ENCODE results near the gene DNM3.
A peak's percentile ranks its signal among the peaks of the same experiment; 100 is the strongest.

The DNM3 gene

DNA sequence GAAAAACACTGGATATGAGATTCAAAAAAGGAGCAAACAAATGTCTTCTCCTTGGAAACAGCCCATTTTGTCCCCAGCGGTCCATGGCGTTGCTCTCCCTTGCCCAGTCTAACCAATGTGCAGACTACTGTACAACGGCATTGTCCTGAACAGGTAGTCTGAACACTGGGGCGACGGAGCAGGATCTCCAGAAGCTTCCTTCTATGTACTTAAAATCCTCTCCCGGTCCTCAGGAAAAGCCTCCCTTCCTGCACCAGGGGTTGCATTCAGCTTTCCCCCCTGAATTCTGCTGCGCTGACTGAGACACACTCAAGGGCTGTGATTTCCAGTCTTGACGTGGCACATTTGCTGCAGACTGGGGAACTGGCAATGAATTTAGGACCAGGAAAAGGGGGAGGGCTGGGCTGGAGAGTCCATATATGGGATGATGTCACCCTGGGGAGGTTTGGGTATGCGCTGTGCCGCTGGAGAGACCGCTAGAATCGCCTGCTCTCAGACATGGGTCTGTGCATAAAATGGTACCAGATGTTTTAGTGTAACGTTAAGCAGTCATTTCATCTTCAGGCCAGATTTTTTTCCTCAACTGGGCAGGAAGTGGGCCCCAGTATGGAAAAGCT lies 303.3 kb downstream of the DNM3 start:
- Mint-ChIP-seq H3K27ac (peak overlapping the region; percentile 99 to 100 (median 99)), H3K9me3 (no peaks in the 10 kb centered on the region), H3K4me3 (peak overlapping the region; percentile 95 to 96 (median 96))

DNA sequence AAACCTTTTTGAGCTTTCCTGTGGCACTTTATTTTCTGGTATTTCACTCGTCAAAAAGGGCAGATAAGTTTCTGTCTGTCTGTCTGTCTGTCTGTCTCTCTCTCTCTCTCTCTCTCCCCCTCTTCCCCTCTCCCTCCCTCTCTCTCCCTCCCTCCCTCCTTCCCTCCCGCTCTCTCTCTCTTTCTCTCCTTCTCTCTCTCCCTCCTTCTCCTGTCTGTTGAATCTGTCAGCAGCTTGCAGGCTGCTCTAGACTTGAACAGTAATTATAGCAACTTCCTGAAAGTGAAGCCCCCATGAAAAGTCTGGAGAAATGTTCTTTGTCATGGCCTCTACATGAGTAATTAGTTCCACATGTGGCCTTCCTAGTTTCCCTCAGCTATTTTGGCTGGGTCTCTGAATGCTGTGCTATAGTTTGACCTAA lies 303.9 kb downstream of the DNM3 start:
- peaks cover 54% of the 10 kb centered on the region for H3K4me1 Mint-ChIP-seq
- H3K9me3 Mint-ChIP-seq, result no peaks in the 10 kb centered on the region
- peaks cover 41% of the 10 kb centered on the region for H3K36me3 Mint-ChIP-seq (ENCODE audit: low read depth)
- peak overlapping the region; percentile 99 to 100 (median 99) for H3K27ac Mint-ChIP-seq
- peaks cover 6% of the 10 kb centered on the region for H3K27me3 Mint-ChIP-seq (ENCODE audit: low read depth)
- TF ChIP-seq, protein P1, sequence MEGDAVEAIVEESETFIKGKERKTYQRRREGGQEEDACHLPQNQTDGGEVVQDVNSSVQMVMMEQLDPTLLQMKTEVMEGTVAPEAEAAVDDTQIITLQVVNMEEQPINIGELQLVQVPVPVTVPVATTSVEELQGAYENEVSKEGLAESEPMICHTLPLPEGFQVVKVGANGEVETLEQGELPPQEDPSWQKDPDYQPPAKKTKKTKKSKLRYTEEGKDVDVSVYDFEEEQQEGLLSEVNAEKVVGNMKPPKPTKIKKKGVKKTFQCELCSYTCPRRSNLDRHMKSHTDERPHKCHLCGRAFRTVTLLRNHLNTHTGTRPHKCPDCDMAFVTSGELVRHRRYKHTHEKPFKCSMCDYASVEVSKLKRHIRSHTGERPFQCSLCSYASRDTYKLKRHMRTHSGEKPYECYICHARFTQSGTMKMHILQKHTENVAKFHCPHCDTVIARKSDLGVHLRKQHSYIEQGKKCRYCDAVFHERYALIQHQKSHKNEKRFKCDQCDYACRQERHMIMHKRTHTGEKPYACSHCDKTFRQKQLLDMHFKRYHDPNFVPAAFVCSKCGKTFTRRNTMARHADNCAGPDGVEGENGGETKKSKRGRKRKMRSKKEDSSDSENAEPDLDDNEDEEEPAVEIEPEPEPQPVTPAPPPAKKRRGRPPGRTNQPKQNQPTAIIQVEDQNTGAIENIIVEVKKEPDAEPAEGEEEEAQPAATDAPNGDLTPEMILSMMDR (IDR thresholded peaks at IDR 0.05; ENCODE audit: unreplicated experiment in 3 of 3), result no peak
- peak overlapping the region; percentile 95 to 96 (median 96) for H3K4me3 Mint-ChIP-seq

More for the DNA sequence above, 303.3 kb downstream of the DNM3 start:
- Mint-ChIP-seq H3K27me3 (ENCODE audit: low read depth) (peaks cover 6% of the 10 kb centered on the region), H3K36me3 (ENCODE audit: low read depth) (peaks cover 48% of the 10 kb centered on the region), H3K4me1 (peaks cover 53% of the 10 kb centered on the region)
- TF ChIP-seq, protein P1 (IDR thresholded peaks at IDR 0.05; ENCODE audit: unreplicated experiment in 3 of 3), result no peak

DNA sequence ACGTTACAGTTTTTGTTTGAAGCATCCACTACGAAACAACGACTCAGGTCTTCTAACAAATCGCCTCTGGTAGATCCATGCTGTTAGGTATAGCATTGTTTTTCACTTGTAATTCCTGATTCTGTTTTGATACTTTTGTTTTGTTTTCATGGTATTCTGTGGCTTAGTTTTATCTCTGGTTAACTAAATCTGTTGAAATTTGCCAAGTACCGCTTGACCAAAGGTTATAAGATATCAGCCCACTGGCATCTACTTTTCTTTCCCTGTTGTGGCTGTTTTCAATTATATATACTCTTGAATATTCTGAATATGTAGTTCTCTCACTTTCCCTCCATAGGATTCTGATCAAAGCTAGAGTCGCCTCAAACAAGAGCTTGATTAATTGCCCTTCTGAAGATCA lies 304.4 kb downstream of the DNM3 start:
- Mint-ChIP-seq H3K9me3 (no peaks in the 10 kb centered on the region), H3K36me3 (ENCODE audit: low read depth) (peaks cover 37% of the 10 kb centered on the region), H3K4me3 (peak overlapping the region; percentile 95 to 96 (median 96)), H3K27me3 (ENCODE audit: low read depth) (peaks cover 6% of the 10 kb centered on the region), H3K27ac (peak overlapping the region; percentile 99 to 100 (median 99)), H3K4me1 (peaks cover 55% of the 10 kb centered on the region)
- TF ChIP-seq, protein P1 (IDR thresholded peaks at IDR 0.05; ENCODE audit: unreplicated experiment in 3 of 3), result no peak

DNA sequence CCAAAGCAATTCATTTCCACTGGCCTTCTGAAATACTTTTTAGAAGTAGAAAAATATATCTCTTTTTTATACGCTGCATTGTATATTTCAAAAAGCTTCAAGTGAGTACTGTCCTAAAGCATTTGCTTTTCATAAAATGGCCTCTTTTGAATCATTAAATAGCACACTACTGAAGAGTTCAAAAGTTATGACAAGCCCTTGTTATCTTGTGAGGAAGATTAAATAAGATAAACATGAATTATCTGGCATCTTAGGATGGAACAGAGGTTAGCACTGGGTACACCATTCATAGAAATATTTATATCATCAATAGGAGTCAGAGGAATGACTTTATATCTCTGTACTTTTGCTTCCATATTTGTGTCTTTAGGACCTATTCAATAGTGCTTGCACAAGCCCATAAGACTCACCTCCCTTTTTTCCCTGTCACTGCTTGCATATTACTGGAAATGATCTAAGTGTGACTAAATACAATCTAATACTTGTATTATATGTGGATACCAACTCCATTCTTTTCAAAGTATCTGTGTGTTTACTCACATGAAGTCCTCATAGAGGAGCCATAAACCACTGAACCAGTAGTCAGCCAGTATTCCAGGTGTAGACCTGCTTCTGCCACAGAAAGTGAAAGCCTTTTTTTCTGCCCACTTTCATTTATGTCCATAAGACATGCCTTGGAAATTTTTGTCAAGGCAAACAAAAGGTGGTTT lies 305.0 kb downstream of the DNM3 start:
- Mint-ChIP-seq H3K27ac (peak overlapping the region; percentile 99 to 100 (median 99)), H3K36me3 (ENCODE audit: low read depth) (peaks cover 32% of the 10 kb centered on the region), H3K27me3 (ENCODE audit: low read depth) (peaks cover 6% of the 10 kb centered on the region), H3K4me1 (peaks cover 58% of the 10 kb centered on the region), H3K4me3 (peak overlapping the region; percentile 69 to 96 (median 95)), H3K9me3 (no peaks in the 10 kb centered on the region)
- TF ChIP-seq, protein P1 (IDR thresholded peaks at IDR 0.05; ENCODE audit: unreplicated experiment in 3 of 3), result no peak

DNA sequence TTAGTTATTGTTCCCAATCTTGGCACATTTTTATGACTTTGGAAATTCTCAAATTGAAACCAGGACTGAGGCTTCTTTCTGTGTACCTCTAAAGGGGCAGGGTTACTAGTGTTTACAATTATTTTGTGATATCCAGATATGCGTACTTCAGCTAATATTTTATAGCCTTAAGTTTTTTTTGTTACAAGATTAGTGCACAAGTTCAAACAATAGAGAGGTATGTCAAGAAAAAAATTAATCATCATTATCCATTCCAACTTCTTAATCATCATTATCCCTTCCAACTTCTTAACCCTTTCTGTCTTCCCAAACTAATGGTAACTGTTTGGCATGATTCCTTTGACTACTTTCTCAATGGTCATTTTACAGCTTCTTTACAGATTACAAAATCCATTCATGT lies 306.2 kb downstream of the DNM3 start:
- H3K36me3 Mint-ChIP-seq (ENCODE audit: low read depth), result peaks cover 20% of the 10 kb centered on the region
- TF ChIP-seq, protein P1 (IDR thresholded peaks at IDR 0.05; ENCODE audit: unreplicated experiment in 3 of 3), result no peak
- peaks cover 66% of the 10 kb centered on the region for H3K4me1 Mint-ChIP-seq
- H3K27me3 Mint-ChIP-seq (ENCODE audit: low read depth), result peaks cover 6% of the 10 kb centered on the region
- peak overlapping the region; percentile 99 to 100 (median 99) for H3K27ac Mint-ChIP-seq
- H3K4me3 Mint-ChIP-seq, result peak overlapping the region in 2 of 3 experiments; percentile 50 to 62
- H3K9me3 Mint-ChIP-seq, result no peaks in the 10 kb centered on the region
